DND-41 (cell line): ENCODE data around the gene ZCCHC2.

ENCODE experiments used
- ATAC-seq: fragments of 200-7000 bp; cut with Tn5 transposase; 3 replicates; pipeline ENCODE4 v1.9.1; 2021; ENCODE audit warnings: low read depth; ENCODE audit not compliant: insufficient read depth
- DNase-seq: peaks from one replicate; pipeline ENCODE4 v3.0.0-alpha.2; 2020
- H2AFZ ChIP-seq: 2 replicates; pipeline ENCODE4 v1.6.0; 2012; ENCODE audit warnings: low read depth, low read length
- H3K27ac ChIP-seq: 2 replicates; pipeline ENCODE4 v1.5.1; 2012; ENCODE audit warnings: low read length, inconsistent platforms
- H3K27me3 ChIP-seq: fragments of 200-600 bp; sonication (generic); 2 replicates; pipeline ENCODE4 v1.6.0; 2012; ENCODE audit warnings: low read length, mild to moderate bottlenecking, inconsistent platforms; ENCODE audit not compliant: insufficient read depth, poor library complexity
- H3K36me3 ChIP-seq: 2 replicates; pipeline ENCODE4 v1.5.1; 2012; ENCODE audit warnings: low read length, inconsistent platforms; ENCODE audit not compliant: insufficient read depth
- H3K4me1 ChIP-seq: 2 replicates; pipeline ENCODE4 v1.5.1; 2012; ENCODE audit warnings: mild to moderate bottlenecking, low read length; ENCODE audit not compliant: insufficient read depth
- H3K4me2 ChIP-seq: 2 replicates; pipeline ENCODE4 v1.6.0; 2012; ENCODE audit warnings: mild to moderate bottlenecking, moderate library complexity, low read length, inconsistent platforms; ENCODE audit not compliant: insufficient read depth
- H3K4me3 ChIP-seq, 2 experiments: fragments of 200-600 bp in 1 of 2; shearing (Covaris generic) in 1 of 2; 2 replicates each; pipeline ENCODE4 v1.5.1; 2012 to 2016; ENCODE audit warnings: inconsistent platforms in 2 of 2, low read length in 2 of 2, mild to moderate bottlenecking in 2 of 2, low read depth in 1 of 2, moderate library complexity in 1 of 2
- H3K79me2 ChIP-seq: 2 replicates; pipeline ENCODE4 v1.6.0; 2012; ENCODE audit warnings: low read length, inconsistent platforms; ENCODE audit not compliant: insufficient read depth
- H3K9ac ChIP-seq: 2 replicates; pipeline ENCODE4 v1.6.0; 2012; ENCODE audit warnings: low read depth, mild to moderate bottlenecking, inconsistent platforms, low read length, moderate library complexity
- H3K9me3 ChIP-seq: 2 replicates; pipeline ENCODE4 v1.5.1; 2012; ENCODE audit warnings: low read length, moderate library complexity, mild to moderate bottlenecking, inconsistent platforms; ENCODE audit not compliant: insufficient read depth, severe bottlenecking
- H4K20me1 ChIP-seq: 2 replicates; pipeline ENCODE4 v1.6.0; 2012; ENCODE audit warnings: low read length; ENCODE audit not compliant: insufficient read depth
- CTCF ChIP-seq: IDR thresholded peaks from 2 replicates; pipeline ENCODE4 v1.5.1; 2012; ENCODE audit warnings: borderline replicate concordance, low read length, moderate library complexity, mild to moderate bottlenecking; ENCODE audit not compliant: poor library complexity, severe bottlenecking; ENCODE audit errors: extremely low read depth
- EZH2 ChIP-seq: IDR thresholded peaks from 3 replicates; pipeline ENCODE4 v1.6.1; 2012; ENCODE audit warnings: borderline replicate concordance, low read depth, mild to moderate bottlenecking, moderate library complexity, low read length, inconsistent platforms; ENCODE audit not compliant: severe bottlenecking

The ZCCHC2 gene

GRCh38 chr18:62549755-62550154 lies 26.9 kb downstream of the ZCCHC2 start:
- Histone ChIP-seq H3K9ac (no peak overlapping the region), H3K4me3 (no peak overlapping the region), H3K4me2 (no peak overlapping the region), H3K4me1 (no peaks in the 10 kb centered on the region), H3K27ac (no peak overlapping the region), H3K9me3 (no peaks in the 10 kb centered on the region), H3K27me3 (no peaks in the 10 kb centered on the region), H4K20me1 (no peaks in the 10 kb centered on the region), H3K36me3 (peaks cover 70% of the 10 kb centered on the region), H2AFZ (no peak overlapping the region), H3K79me2 (no peaks in the 10 kb centered on the region)
- ATAC-seq = no peak
- TF ChIP-seq CTCF = no peak
- TF ChIP-seq EZH2 = no peak
- no peak for DNase-seq

- no peak for TF ChIP-seq EZH2
- no peak for TF ChIP-seq CTCF
- H3K79me2 ChIP-seq = no peaks in the 10 kb centered on the region
- no peak overlapping the region for H3K27ac ChIP-seq
- H3K4me3 ChIP-seq = no peak overlapping the region
- peaks cover 65% of the 10 kb centered on the region for H3K36me3 ChIP-seq
- H3K4me1 ChIP-seq = no peaks in the 10 kb centered on the region
- H3K27me3 ChIP-seq = no peaks in the 10 kb centered on the region
- DNase-seq = no peak
- H3K9me3 ChIP-seq = no peaks in the 10 kb centered on the region
- H2AFZ ChIP-seq = no peak overlapping the region
- H4K20me1 ChIP-seq = no peaks in the 10 kb centered on the region
- no peak overlapping the region for H3K9ac ChIP-seq
- no peak overlapping the region for H3K4me2 ChIP-seq
- ATAC-seq = no peak
Observed at GRCh38 chr18:62550746-62551145, 27.9 kb downstream of the ZCCHC2 start.

GRCh38 chr18:62551972-62552513 lies 29.2 kb downstream of the ZCCHC2 start:
- Histone ChIP-seq H3K9ac (no peak overlapping the region), H3K4me3 (no peak overlapping the region), H3K4me2 (no peak overlapping the region), H3K4me1 (no peaks in the 10 kb centered on the region), H3K27ac (no peak overlapping the region), H3K9me3 (no peaks in the 10 kb centered on the region), H3K79me2 (no peaks in the 10 kb centered on the region), H4K20me1 (no peaks in the 10 kb centered on the region), H2AFZ (no peak overlapping the region), H3K36me3 (peaks cover 66% of the 10 kb centered on the region), H3K27me3 (no peaks in the 10 kb centered on the region)
- DNase-seq = no peak
- TF ChIP-seq EZH2 = no peak
- TF ChIP-seq CTCF = no peak
- ATAC-seq = no peak
